OCI-M2 (cell line): ENCODE measurements around the gene TFF1.
"Not testable (repeated sequence)": the region's sequence is repeated elsewhere in the genome, so short reads cannot be mapped to it uniquely, and the experiment has no call there.

Source experiments
- DNase-seq: peaks from one replicate; lab custom pipeline; 2025; ENCODE audit not compliant: unreplicated experiment; lab: John Stamatoyannopoulos, UW

TFF1 gene

DNA sequence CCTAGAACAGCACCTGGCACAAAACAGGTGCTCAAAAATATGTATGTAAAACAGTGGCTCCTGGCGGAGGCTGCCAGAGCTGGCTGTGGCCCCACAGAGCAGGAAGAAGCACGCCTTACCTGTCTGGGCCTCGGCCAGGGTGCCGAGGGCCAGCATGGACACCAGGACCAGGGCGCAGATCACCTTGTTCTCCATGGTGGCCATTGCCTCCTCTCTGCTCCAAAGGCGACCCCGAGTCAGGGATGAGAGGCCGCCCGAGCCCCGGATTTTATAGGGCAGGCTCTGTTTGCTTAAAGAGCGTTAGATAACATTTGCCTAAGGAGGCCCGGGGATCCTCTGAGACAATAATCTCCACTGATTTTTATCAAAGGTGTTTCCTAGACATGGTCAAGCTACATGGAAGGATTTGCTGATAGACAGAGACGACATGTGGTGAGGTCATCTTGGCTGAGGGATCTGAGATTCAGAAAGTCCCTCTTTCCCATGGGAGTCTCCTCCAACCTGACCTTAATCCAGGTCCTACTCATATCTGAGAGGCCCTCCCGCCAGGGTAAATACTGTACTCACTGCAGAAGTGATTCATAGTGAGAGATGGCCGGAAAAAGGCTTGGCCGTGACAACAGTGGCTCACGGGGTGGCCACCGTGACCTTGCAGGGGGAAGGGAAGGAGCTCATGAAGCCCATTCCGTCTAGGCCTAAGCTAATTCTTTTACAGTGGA, at the start of gene TFF1:
Gene TFF1, minus strand, starts transcription at position 244 of the 719 bp plus-strand sequence. Its CDS starts 40 bp downstream, at position 204.
- no peak for DNase-seq

GRCh38 chr21:42414928-42415769, 48.8 kb upstream of the TFF1 start:
- DNase-seq = no peak

DNA sequence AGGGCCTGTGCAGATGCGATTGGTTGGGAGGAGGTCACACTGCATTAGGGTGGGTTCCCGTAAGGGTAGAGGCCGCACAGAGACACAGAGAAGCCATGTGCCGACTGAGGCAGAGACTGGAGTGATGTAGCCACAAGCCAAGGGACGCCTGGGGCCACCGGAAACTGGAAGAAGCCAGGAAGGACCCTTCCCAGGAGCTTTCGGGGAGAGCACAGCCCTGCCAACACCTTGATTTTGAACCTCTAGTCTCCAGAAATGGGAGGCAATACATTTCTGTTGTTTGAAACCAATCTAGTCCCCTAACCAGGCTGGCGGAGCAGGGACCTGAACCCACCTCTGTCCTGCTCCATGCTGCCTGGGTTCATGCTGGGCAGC, 48.2 kb upstream of the TFF1 start:
- no peak for DNase-seq

DNA sequence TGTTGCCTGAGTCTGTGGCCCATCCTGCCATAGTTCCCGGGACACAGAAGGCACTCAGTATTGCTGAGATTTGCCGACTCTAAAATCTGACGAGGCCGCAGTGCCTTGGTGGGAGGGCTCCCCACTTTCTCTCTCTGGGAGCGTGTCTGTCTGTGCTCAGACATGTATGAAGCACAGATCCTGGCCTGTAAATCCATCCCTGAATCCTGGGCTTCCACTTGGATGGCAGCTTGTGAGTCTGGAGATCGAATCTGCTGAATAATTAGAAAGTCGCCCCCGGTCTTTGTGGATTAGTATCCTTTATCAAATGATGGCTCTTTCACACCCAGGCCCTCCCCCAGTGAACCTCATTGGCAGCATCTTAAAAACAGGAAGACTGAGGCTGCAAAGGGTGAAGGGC, 47.7 kb upstream of the TFF1 start:
- no peak for DNase-seq

GRCh38 chr21:42413500-42413899, 47.2 kb upstream of the TFF1 start:
- no peak for DNase-seq

DNA sequence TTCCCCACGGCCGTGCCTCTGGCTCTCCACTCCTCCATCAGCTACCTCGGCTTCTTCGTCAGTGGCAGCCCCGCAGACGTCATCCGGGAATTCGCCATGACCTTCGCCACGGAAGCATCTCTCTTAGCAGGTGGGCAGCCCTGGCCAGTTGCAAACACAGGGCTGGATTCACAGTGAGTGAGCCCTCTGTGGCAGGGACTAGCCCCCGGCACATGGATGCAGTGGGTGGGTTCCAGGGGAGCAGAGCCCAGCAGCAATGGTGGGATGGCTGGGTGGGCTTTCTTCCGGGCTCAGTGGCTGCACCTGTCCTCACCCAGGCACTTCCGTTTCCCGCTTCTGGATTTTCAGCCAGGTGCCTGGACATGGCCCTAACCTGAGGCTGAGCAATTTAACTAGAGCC, 46.8 kb upstream of the TFF1 start:
- no peak for DNase-seq

DNA sequence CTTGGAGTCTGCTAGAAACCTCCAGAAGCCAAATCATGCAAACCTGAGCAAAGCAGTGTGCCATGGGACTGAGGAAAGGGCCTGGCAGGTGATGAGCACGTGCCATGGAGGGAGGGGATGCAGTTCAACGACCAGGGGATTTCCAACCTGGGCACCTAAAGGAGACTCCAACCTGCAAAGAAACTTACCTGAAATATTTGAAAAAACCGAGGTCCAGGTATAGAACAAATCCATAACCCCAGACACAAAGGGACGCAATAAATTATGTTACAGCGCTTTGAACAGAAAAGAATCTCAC, 46.2 kb upstream of the TFF1 start:
- DNase-seq = no peak

GRCh38 chr21:42411891-42412635, 45.7 kb upstream of the TFF1 start:
- no peak for DNase-seq

DNA sequence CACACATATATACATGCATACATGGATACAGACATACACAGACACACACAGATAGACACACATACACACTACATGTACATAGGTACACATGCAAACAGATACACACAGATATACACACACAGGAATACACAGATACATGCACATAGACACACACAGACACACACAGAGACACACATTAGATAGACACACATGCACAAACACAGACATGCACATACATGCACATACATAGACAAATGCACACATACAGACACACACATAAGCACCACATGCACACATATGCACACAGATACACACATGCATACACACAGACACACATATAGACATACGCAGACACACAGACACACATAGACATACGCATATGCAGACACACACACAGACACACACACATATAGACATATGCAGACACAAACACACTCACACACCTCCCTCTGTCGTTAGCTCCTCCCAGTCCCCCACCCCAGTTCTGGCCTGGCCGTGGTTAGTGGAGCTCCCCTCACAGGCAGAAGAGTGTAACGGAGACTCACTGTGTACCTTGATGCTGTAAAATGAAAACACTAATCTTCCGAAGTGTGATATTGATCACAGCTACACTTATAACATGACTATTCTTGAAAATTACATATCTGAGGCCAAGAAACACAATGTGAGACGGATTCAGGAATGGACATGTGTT, 45.0 kb upstream of the TFF1 start:
- DNase-seq = no peak

DNA sequence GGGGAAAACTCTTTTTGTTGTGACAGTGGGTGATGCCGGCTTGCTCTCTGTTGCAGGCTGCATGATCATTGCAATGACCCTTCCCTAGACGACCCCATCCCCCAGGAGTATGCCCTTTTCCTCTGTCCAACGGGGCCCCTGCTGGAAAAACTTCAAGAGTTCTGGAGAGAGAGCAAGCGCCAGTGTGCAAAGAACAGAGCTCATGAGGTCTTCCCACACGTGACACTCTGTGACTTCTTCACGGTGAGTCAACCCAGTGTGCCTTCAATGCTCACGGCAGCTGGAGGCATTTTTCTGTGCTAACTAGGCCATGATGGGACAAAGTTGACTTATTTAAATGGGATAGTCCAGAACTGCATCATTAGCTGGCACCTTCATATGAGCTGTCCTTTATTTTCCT, 43.0 kb upstream of the TFF1 start:
- no peak for DNase-seq

- DNase-seq = not testable (repeated sequence)
These were observed 42.4 kb upstream of the TFF1 start for GRCh38 chr21:42408718-42409117.

DNA sequence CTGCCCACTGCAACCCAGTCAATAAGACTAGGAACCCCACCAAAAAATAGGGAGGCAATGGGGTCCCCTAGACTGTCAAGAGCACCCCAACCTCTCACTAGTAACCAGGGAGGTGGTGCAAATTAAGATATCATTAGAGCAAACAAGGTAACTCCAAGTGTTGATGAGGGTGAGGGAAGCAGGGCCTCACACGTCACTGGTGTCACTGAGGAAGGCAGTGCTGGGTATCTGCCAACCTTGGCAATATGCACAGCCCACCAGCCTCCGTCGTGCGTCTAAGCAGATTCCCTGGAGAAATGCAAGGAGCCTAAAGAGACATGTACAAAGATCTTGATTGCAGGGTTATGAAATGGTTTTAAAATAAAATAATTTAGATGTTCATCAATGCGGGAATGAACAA, 41.1 kb upstream of the TFF1 start:
- no peak for DNase-seq

DNA sequence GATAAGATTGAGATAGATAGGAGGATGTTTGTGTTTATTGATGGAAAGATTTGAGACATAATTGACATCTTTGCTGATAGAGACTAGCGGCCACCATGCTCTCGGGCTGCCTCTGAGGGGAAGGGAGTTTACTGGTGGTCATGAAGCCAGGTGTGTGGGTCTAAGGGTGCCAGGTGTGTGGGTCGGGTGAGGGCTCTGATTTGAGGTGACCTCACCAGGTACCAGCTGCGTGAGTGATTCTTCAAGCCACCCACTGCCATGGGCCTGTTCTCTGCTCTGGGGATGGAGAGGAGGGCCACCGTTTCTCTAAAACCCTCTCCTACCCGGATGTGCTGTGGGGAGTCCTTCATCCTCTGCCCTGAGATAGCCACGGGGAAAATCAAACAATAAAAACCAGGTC, 40.5 kb upstream of the TFF1 start:
- DNase-seq = no peak

- no peak for DNase-seq
These were observed 39.9 kb upstream of the TFF1 start for GRCh38 chr21:42406201-42406621.

- no peak for DNase-seq
These were observed 39.0 kb upstream of the TFF1 start for GRCh38 chr21:42405064-42406013.

GRCh38 chr21:42404539-42404938, 38.2 kb upstream of the TFF1 start:
- DNase-seq = peak; percentile 44

DNA sequence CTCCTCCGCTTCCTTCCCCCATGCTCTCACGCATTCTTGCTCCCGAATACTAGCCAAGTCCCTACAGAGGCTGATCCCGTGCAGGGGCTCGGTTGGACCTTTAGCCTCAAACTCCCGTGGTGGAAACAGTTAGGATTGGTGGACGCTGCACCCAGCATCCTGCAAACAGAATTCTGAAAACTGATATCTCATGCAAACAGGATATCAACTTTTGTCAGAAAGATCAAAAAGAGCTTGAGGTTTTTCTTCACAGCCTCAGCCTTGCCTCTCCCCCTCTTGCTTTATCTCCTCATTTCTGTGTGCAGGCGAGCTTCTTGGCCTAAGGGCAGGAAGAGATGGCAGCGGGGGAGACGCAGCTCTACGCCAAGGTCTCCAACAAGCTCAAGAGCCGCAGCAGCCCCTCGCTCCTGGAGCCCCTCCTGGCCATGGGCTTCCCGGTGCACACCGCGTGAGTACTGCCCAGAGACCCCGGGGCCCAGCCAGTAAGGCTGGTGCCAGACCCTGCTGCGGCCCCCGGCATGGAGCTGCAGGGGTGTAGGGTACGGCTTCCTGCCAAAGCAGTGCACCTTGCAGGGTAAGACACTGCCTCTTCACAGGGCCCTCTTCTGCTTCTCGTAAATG, 37.4 kb upstream of the TFF1 start, which contains the start of gene UBASH3A:
Gene UBASH3A, plus strand, starts transcription at position 292 of the 621 bp plus-strand sequence. Its CDS starts 44 bp downstream, at position 336.
- DNase-seq = peak; percentile 93

DNA sequence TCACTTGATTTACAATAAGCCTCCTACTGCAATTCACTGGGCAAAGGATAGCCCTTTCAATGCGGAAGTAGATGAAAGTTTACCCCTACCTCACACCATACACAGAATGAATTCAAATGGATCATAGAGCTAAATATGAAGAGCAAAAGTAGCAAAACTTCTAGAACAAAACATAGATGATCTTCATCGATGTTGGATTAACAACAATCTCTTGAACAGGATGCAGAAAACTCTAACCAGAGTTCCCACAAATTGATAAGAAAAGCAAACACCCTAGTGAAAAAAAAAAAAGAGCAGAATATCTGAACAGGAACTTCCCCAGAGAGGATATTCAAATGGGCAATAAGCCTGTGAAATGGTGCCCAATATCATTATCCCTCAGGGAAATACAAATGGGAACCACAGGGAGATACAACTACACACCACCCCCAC, 35.5 kb upstream of the TFF1 start:
- no peak for DNase-seq

GRCh38 chr21:42401154-42401553, 34.8 kb upstream of the TFF1 start:
- no peak for DNase-seq

GRCh38 chr21:42400525-42400924, 34.2 kb upstream of the TFF1 start:
- DNase-seq = no peak
